T-helper 22 cell (primary cell): ENCODE measurements around the gene ORC5.
A peak's percentile ranks its signal among the peaks of the same experiment; 100 is the strongest.
"Not testable (repeated sequence)": the region's sequence is repeated elsewhere in the genome, so short reads cannot be mapped to it uniquely, and the experiment has no call there.

Experiments used
- DNase-seq: peaks from one replicate; pipeline ENCODE4 v3.0.0-alpha.2; 2020; ENCODE audit warnings: low read depth

The ORC5 gene

DNA sequence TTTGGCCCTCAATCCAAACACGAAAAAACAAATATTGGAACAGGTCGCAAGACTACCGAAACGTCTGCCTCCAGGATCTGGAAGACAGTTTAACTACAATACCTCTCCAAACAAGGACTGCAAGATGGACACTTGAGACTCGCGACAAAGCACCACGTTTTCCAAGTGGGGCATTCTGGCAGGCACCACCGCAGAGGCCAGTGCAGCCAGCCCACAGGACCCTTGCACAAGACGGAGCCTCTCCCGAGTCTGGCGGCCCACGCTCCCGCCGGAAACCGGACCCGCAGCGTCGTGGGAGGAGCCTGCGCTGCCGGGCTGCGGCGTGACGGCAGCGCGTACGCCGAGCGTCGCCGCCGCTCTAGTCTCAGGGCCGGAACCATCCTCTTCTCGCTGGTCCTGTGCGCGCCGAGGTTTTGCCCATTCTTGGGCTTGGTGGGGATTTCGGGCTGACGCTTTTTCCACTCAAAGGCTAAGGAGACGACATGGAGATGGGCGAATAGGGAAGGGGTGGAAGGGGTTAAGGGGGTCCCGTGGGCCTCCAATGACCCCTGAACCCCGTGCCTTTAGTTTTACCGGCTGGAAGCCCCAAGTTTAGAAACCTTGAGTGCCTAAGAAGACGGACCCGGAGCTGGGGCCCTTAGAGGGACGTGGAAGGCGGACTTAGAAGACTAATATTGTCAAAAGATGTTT, at the start of gene ORC5:
Gene ORC5 (minus strand): TSS at position 283 of the 690 bp plus-strand sequence. CDS start 109 bp downstream, at position 174.
- DNase-seq = peak; percentile 46

- no peak for DNase-seq
These were observed 47.8 kb upstream of the ORC5 start for GRCh38 chr7:104255616-104256015.

DNA sequence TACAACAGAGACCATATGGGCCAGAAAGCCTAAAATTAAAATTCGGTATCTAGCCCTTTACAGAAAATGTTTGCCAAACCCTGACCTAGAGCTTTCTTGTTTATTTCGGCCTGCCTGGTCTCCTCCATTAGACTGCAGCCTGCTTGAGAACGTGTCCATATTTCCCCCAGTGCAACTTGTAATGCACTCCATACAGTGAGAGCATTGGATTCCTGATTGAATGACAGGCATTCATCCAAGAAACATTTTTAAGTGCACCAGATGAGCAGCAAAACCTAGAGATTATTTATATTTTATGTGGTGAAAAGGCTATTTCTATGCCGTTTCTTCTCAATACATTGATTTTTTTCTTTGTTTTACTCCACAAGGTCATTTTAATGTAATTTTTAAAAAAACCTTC, 47.4 kb upstream of the ORC5 start:
- DNase-seq = no peak

- no peak for DNase-seq
These were observed 46.9 kb upstream of the ORC5 start for GRCh38 chr7:104254696-104255095.

- DNase-seq = no peak
These were observed 44.8 kb upstream of the ORC5 start for GRCh38 chr7:104252409-104253134.

- no peak for DNase-seq
These were observed 34.8 kb upstream of the ORC5 start for GRCh38 chr7:104242638-104243037.

DNA sequence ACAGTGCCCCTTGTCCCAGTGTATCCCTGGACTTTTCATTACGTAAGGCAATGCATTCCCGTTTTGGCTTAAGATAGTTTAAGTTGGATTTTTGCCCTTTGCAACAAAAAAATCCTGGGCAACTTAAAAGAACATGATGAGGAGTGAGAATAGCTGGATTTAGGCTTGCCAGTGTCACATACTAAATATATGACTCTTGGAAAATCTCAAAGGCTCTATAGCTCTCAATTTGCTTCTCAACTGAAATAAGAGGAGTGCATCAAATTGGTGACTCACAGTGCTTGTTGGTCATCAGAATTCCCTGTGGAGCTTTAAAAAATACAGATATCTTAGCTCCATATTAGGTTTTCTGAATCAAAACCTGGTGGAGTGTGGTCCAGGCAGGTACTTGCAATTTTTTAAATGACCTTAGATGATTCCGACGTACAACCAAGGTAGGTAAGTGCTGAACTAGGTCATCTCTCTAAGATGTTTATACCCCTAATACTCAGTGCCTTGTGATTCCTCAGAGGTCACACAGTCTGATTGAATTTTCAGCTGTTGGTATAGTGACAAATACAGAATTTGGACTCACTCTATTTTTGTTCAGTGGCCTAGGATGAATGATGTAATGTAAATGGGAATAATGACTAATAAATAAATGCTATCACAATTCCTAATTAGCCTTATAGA, 33.9 kb upstream of the ORC5 start:
- no peak for DNase-seq

GRCh38 chr7:104241135-104241534, 33.3 kb upstream of the ORC5 start:
- DNase-seq = no peak

- no peak for DNase-seq
These were observed 32.6 kb upstream of the ORC5 start for GRCh38 chr7:104240401-104240800.

GRCh38 chr7:104234990-104235389, 27.2 kb upstream of the ORC5 start:
- not testable (repeated sequence) for DNase-seq

GRCh38 chr7:104231054-104232046, 23.5 kb upstream of the ORC5 start:
- DNase-seq = no peak

GRCh38 chr7:104230606-104231005, 22.8 kb upstream of the ORC5 start:
- DNase-seq = no peak

DNA sequence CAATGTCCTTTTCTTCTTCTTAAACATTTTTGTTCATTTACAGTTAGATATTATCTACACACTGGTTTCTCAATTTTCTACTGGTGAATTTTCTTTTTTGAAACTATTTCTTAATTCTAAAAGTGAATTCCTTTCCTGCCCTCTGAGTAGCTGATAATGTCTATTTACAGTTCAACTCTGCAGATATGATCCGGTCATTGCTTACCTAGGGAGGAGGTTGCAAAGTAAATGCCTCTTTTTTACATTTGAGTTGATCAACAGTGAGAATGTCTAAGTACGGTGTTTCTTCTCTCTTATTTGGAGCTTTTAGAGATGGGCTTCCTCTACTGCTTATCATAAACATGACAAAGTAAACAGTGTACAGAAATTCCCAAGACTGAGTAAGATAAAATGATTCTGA, 20.6 kb upstream of the ORC5 start:
- DNase-seq = no peak

DNA sequence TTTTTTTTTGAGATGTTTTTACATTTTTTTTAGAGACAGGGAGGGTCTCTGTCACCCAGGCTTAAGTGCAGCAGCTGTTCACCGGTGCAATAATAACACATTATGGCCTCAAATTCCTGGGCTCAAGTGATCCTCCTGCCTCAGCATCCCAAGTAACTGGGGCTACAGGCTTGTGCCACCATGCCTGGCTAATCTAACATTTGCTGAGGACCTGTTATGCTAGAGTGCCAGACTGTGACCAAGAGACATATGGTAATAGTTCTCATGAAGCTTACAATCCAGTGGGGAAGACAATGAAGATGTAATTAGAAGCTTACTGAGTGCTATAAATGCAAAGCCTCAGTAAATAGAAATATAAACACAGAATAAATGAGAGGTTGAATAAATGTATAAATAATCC, 17.6 kb upstream of the ORC5 start:
- DNase-seq = no peak

- DNase-seq = no peak
These were observed 9.8 kb upstream of the ORC5 start for GRCh38 chr7:104217620-104218019.

GRCh38 chr7:104209063-104209462, 1.2 kb upstream of the ORC5 start:
- DNase-seq = no peak

GRCh38 chr7:104208421-104208780, 588 bp upstream of the ORC5 start:
- DNase-seq = no peak

DNA sequence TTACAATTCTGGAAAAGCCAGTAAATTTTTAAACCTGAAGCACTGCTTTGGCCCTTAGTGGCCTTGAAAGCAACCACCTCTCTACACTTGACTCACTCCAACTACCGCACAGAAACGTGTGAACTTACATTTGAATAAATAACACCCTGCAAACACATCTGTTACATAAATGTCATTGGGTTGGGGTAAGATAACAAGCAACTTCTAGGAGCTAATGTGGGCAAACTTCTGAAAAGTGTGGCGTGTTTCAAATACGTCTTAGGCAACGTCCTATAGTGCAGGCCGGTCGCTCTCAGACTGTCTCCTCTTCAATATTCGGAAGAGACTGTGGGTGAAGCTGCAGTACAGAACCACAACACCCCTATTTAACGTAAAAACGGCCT, 474 bp downstream of the ORC5 start:
- no peak for DNase-seq

GRCh38 chr7:104206841-104207240, 972 bp downstream of the ORC5 start:
- no peak for DNase-seq

GRCh38 chr7:104198673-104199278, 9.0 kb downstream of the ORC5 start:
- DNase-seq = no peak

GRCh38 chr7:104196161-104196560, 11.7 kb downstream of the ORC5 start:
- DNase-seq = no peak

GRCh38 chr7:104192434-104192833, 15.4 kb downstream of the ORC5 start:
- DNase-seq = no peak
